H1 (cell line): ENCODE data around the gene SNRK. TPM values are rescaled to one million over a fixed set of nuclear protein-coding genes. Genes with fewer than 3 reads are reported as not detected.

Experiments used
- SAP30 ChIP-seq: fragments of 300-600 bp; sonication (generic); IDR thresholded peaks from 2 replicates; pipeline ENCODE4 v1.7.1; 2012; ENCODE audit warnings: low read length, moderate library complexity, mild to moderate bottlenecking, inconsistent platforms; ENCODE audit not compliant: insufficient read depth, insufficient replicate concordance
- SIN3A ChIP-seq, 2 experiments: IDR thresholded peaks in 1 of 2; conservative IDR thresholded peaks in 1 of 2; 2 replicates each; pipeline ENCODE4 v1.6.1; 2011 to 2012; ENCODE audit warnings: low read length in 2 of 2, improper control_type of control experiment in 1 of 2, low read depth in 1 of 2, mild to moderate bottlenecking in 1 of 2
- TAF7 ChIP-seq: optimal IDR thresholded peaks from 2 replicates; pipeline ENCODE3; 2011; ENCODE audit warnings: low read depth, mild to moderate bottlenecking, inconsistent platforms, low read length, moderate library complexity, borderline replicate concordance
- ZNF274 ChIP-seq: IDR thresholded peaks from 2 replicates; pipeline ENCODE4 v1.7.0; 2012; ENCODE audit warnings: low read length, borderline replicate concordance; ENCODE audit errors: extremely low read depth
- polyA plus RNA-seq, 7 experiments: library from polyadenylated mRNA; depleted of rRNA in 3 of 7; stranded (reverse) in 5 of 7; unstranded in 2 of 7; fragments of >200 nt in 5 of 7; fragments of 200-250 nt in 2 of 7; gene quantifications; 1 replicate in 5 of 7; 2 replicates in 1 of 7; 4 replicates in 1 of 7; pipeline versions ENCODE4 v1.2.1 to v1.2.3, GENCODE V29; 2011 to 2013; ENCODE audit warnings: missing spikeins in 2 of 7, mixed read lengths in 2 of 7
- total RNA-seq: library from RNA; stranded (reverse); fragmentation: NEBNext Ultra II Directional; extraction: Animal tissue kit (Norgen Biotek cat#: 25700); gene quantifications from 2 replicates; pipeline ENCODE4 v1.2.1, GENCODE V29; 2021

SNRK gene
- total and polyA plus RNA-seq, 2 of the 8 experiments (the other 6 are each of a cell fraction or from before 2014, with no cell fraction given) = 4.4 to 11.7 TPM

GRCh38 chr3:43335799-43336198 lies 49.5 kb downstream of the SNRK start (continued):
- TF ChIP-seq TAF7 = no peak
- TF ChIP-seq SIN3A (conservative IDR thresholded peaks at IDR 0.05 in 1 of 2, IDR thresholded peaks at IDR 0.05 in 1 of 2; ENCODE audit: low read depth in 1 of 2, low read length in 2 of 2) = no peak
- no peak for TF ChIP-seq SAP30
- TF ChIP-seq ZNF274 = no peak
